Neuronal stem cell (in vitro differentiated cells): ENCODE measurements around the gene SPACA4.
"Not testable (repeated sequence)": the region's sequence is repeated elsewhere in the genome, so short reads cannot be mapped to it uniquely, and the experiment has no call there.

Experiments used
- DNase-seq: peaks from one replicate; pipeline ENCODE4 v3.0.0-alpha.2; 2013; ENCODE audit warnings: low spot score
- H2AFZ ChIP-seq: one replicate; pipeline ENCODE4 v1.6.1; 2013; ENCODE audit warnings: mild to moderate bottlenecking, low read length, inconsistent platforms
- H2AK5ac ChIP-seq: 2 replicates; pipeline ENCODE4 v1.6.1; 2013; ENCODE audit warnings: low read depth, mild to moderate bottlenecking, inconsistent platforms, low read length, moderate library complexity, mixed read lengths
- H2BK120ac ChIP-seq: 2 replicates; pipeline ENCODE4 v1.6.1; 2013; ENCODE audit warnings: low read depth, mild to moderate bottlenecking, inconsistent platforms, low read length, moderate library complexity, mixed read lengths
- H2BK12ac ChIP-seq: one replicate; pipeline ENCODE4 v1.6.1; 2013; ENCODE audit warnings: low read length, inconsistent platforms
- H2BK15ac ChIP-seq: 2 replicates; pipeline ENCODE4 v1.6.1; 2013; ENCODE audit warnings: mild to moderate bottlenecking, low read length, inconsistent platforms, mixed read lengths
- H2BK5ac ChIP-seq: one replicate; pipeline ENCODE4 v1.6.1; 2013; ENCODE audit warnings: inconsistent platforms, mild to moderate bottlenecking, low read length, moderate library complexity
- H3K14ac ChIP-seq: one replicate; pipeline ENCODE4 v1.6.1; 2013; ENCODE audit warnings: low read length, inconsistent platforms
- H3K18ac ChIP-seq: 2 replicates; pipeline ENCODE4 v1.6.1; 2013; ENCODE audit warnings: low read length, inconsistent platforms
- H3K23ac ChIP-seq: 2 replicates; pipeline ENCODE4 v1.6.1; 2013; ENCODE audit warnings: low read depth, mild to moderate bottlenecking, mixed read lengths, low read length, inconsistent platforms; ENCODE audit not compliant: poor library complexity
- H3K27ac ChIP-seq: replicated peaks from 3 replicates; pipeline ENCODE4 v1.5.1; 2013; ENCODE audit warnings: low read length, inconsistent platforms
- H3K27me3 ChIP-seq, 3 experiments: 2 replicates each; pipeline ENCODE4 v1.6.1; 2013; ENCODE audit warnings: low read length in 3 of 3, mild to moderate bottlenecking in 2 of 3, inconsistent platforms in 1 of 3, low read depth in 1 of 3, mixed read lengths in 1 of 3, moderate library complexity in 1 of 3; ENCODE audit not compliant: control insufficient read depth in 3 of 3, insufficient read depth in 3 of 3
- H3K36me3 ChIP-seq, 2 donors: replicated peaks in 1 of 2; 2 replicates each; pipeline ENCODE4 v1.6.1; 2013; ENCODE audit warnings: low read length in 2 of 2; ENCODE audit not compliant: control insufficient read depth in 2 of 2, insufficient read depth in 2 of 2
- H3K4ac ChIP-seq: 2 replicates; pipeline ENCODE4 v1.6.1; 2013; ENCODE audit warnings: inconsistent platforms, mild to moderate bottlenecking, low read length, moderate library complexity
- H3K4me1 ChIP-seq, 2 donors: 1 replicate in 1 of 2; 2 replicates in 1 of 2; pipeline ENCODE4 v1.6.1; 2013; ENCODE audit warnings: low read length in 2 of 2, low read depth in 1 of 2; ENCODE audit not compliant: control insufficient read depth in 2 of 2, insufficient read depth in 1 of 2
- H3K4me2 ChIP-seq: one replicate; pipeline ENCODE4 v1.6.1; 2013; ENCODE audit warnings: mild to moderate bottlenecking, low read length, inconsistent platforms; ENCODE audit not compliant: insufficient read depth, poor library complexity, severe bottlenecking
- H3K4me3 ChIP-seq, 2 donors: 2 replicates each; pipeline ENCODE4 v1.5.1; 2013; ENCODE audit warnings: low read length in 2 of 2, mild to moderate bottlenecking in 2 of 2, inconsistent platforms in 1 of 2, moderate library complexity in 1 of 2
- H3K79me1 ChIP-seq: one replicate; pipeline ENCODE4 v1.6.1; 2013; ENCODE audit warnings: low read depth, mild to moderate bottlenecking, inconsistent platforms, low read length, moderate library complexity
- H3K9ac ChIP-seq: one replicate; pipeline ENCODE4 v1.6.1; 2013; ENCODE audit warnings: mild to moderate bottlenecking, low read depth, low read length, inconsistent platforms; ENCODE audit not compliant: poor library complexity
- H3K9me3 ChIP-seq, 2 donors: replicated peaks in 1 of 2; 2 replicates each; pipeline versions ENCODE3 to v1.6.1; 2013; ENCODE audit warnings: low read length in 2 of 2, mild to moderate bottlenecking in 2 of 2, inconsistent platforms in 1 of 2, low read depth in 1 of 2, mixed read lengths in 1 of 2, moderate library complexity in 1 of 2; ENCODE audit not compliant: control insufficient read depth in 2 of 2, insufficient read depth in 1 of 2
- H4K8ac ChIP-seq: one replicate; pipeline ENCODE4 v1.6.1; 2013; ENCODE audit warnings: low read depth, mild to moderate bottlenecking, inconsistent platforms, low read length, moderate library complexity
- H4K91ac ChIP-seq: one replicate; pipeline ENCODE4 v1.6.1; 2013; ENCODE audit warnings: low read length, low read depth, mild to moderate bottlenecking, inconsistent platforms; ENCODE audit not compliant: poor library complexity
- WGBS, 2 donors: extraction: QIAGEN DNeasy Blood & Tissue Kit; methylation state at CpG; one replicate each; pipeline ENCODE4 v1.1.7; 2013; ENCODE audit warnings: missing lambda C conversion rate in 2 of 2, mixed read lengths in 1 of 2; ENCODE audit not compliant: insufficient read length in 2 of 2, insufficient replicate concordance in 1 of 2; ENCODE audit errors: extremely low coverage in 2 of 2; 5-methylcytosine and 5-hydroxymethylcytosine counted together

The SPACA4 gene

DNA sequence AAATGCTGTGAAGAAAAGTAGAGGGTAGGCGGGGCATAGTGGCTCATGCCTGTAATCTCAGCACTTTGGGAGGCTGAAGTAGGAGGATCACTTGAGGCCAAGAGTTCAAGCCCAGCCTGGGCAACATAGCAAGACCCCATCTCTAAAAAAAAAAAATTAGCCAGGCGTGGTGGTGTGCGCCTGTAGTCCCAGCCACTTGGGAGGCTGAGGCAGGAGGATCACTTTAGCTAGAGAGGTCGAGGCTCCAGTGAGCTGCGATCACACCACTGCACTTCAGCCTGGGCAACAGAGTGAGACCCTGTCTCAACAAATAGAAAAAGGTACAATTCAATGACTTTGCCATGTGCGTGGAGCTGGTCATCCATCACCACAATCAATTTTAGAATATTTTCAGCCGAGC lies 28.6 kb upstream of the SPACA4 start:
- H2BK15ac ChIP-seq, H3K9me3 ChIP-seq, H3K27ac ChIP-seq, H3K4me3 ChIP-seq, H3K23ac ChIP-seq, DNase-seq, H2AK5ac ChIP-seq, H3K14ac ChIP-seq, H3K4me2 ChIP-seq, H3K4me1 ChIP-seq, H3K9ac ChIP-seq, H2BK5ac ChIP-seq, H2BK120ac ChIP-seq, H3K36me3 ChIP-seq, H3K79me1 ChIP-seq, H4K8ac ChIP-seq, H3K4ac ChIP-seq, H3K27me3 ChIP-seq, H2BK12ac ChIP-seq, H4K91ac ChIP-seq, H2AFZ ChIP-seq, H3K18ac ChIP-seq: not testable (repeated sequence)
- WGBS, 2 donors, result no CpG with 5 or more reads among the region's 7 CpGs

DNA sequence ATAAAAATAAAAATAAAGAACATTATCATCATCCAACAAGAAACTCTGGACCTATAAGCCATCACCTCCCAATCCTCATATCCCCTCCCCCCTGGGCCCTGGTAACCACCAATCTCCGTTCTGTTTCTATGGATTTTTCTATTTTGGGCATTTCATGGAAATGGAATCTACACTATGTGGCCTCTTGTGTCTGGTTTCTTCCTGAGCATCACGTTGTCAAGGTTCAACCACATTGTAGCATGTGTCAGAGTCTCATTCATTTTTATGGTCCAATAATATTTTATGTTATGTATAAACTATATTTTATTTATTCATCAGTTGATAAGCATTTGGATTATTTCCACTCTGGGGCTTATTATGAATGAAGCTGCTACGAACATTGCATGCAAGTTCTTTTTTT lies 27.7 kb upstream of the SPACA4 start:
- no peak overlapping the region for H3K4ac ChIP-seq
- H3K23ac ChIP-seq, result no peak overlapping the region
- H3K4me1 ChIP-seq, result peaks cover under 1 to 1% of the 10 kb centered on the region in 2 donors
- no peaks in the 10 kb centered on the region for H3K9me3 ChIP-seq
- H2AFZ ChIP-seq, result no peak overlapping the region
- H3K79me1 ChIP-seq, result no peaks in the 10 kb centered on the region
- no peak overlapping the region for H2BK120ac ChIP-seq
- no CpG with 5 or more reads among the region's 3 CpGs for WGBS, 2 donors
- H3K18ac ChIP-seq, result no peak overlapping the region
- no peak overlapping the region for H3K4me3 ChIP-seq
- DNase-seq, result no peak
- H2BK15ac ChIP-seq, result no peak overlapping the region
- H2AK5ac ChIP-seq, result no peak overlapping the region
- no peak overlapping the region for H3K14ac ChIP-seq
- no peak overlapping the region for H4K91ac ChIP-seq
- H3K27ac ChIP-seq, result no peak overlapping the region
- H3K4me2 ChIP-seq, result no peak overlapping the region
- no peak overlapping the region for H3K9ac ChIP-seq
- H2BK12ac ChIP-seq, result no peak overlapping the region
- H3K27me3 ChIP-seq, result peaks cover 0 to 4% (median 0%) of the 10 kb centered on the region in 3 experiments
- H3K36me3 ChIP-seq, result no peaks in the 10 kb centered on the region
- no peak overlapping the region for H2BK5ac ChIP-seq
- H4K8ac ChIP-seq, result no peak overlapping the region

DNA sequence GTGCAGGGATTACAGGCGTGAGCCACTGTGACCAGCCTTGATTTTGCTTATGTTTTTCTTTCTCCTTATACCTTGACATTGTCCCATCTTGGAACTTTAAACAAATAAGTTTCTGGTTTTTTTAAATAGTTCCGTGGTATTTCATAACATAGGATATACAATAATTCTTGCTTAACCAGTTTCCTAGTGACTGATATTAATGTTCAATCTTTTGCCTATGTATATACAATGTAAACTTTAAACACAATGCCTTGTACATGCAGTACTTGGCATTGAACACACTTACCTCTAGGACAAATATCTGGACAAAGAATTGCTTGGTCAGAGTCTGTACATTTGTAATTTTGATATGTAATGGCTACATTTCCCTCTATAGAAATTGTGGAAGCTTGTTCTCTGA lies 24.4 kb upstream of the SPACA4 start:
- Histone ChIP-seq H3K4me1 (peaks cover 3 to 4% of the 10 kb centered on the region in 2 donors), H2BK120ac (no peak overlapping the region), H2AFZ (no peak overlapping the region), H3K79me1 (no peaks in the 10 kb centered on the region), H3K27ac (no peak overlapping the region), H3K4me2 (no peak overlapping the region), H2AK5ac (no peak overlapping the region), H4K91ac (no peak overlapping the region), H2BK15ac (no peak overlapping the region), H4K8ac (no peak overlapping the region), H3K9ac (no peak overlapping the region), H3K27me3 (peaks cover 0 to 11% (median 0%) of the 10 kb centered on the region in 3 experiments), H3K36me3 (no peaks in the 10 kb centered on the region), H3K18ac (no peak overlapping the region), H2BK5ac (no peak overlapping the region), H2BK12ac (no peak overlapping the region), H3K4me3 (no peak overlapping the region), H3K4ac (no peak overlapping the region), H3K9me3 (no peaks in the 10 kb centered on the region), H3K14ac (no peak overlapping the region), H3K23ac (no peak overlapping the region)
- no peak for DNase-seq
- WGBS, 2 donors, result no CpG with 5 or more reads among the region's 2 CpGs

DNA sequence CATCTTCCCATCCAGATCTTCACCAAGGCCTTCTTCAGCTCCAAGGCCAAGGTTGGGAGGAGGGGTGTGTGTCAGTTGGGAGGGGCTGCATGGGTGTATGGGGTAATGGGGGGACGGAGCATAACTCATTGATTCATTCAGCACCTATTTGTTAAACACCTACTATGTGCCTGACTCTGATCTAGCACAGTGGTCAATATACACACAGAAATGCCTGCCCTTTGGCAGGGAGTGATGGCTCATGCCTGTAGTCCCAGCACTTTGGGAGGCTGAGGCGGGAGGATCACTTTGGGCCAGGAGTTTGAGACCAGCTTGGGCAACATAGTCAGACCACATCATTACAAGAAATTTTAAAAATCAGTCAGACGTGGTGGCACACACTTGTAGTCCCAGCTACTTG lies 19.2 kb upstream of the SPACA4 start:
- Histone ChIP-seq H3K79me1 (peaks cover 2% of the 10 kb centered on the region), H4K91ac (no peak overlapping the region), H2BK15ac (no peak overlapping the region), H3K9me3 (no peaks in the 10 kb centered on the region), H2BK12ac (peak overlapping the region; percentile 7), H3K4me3 (no peak overlapping the region), H3K23ac (no peak overlapping the region), H2AK5ac (no peak overlapping the region), H3K27me3 (peaks cover 0 to 20% (median 0%) of the 10 kb centered on the region in 3 experiments), H3K4me1 (peaks cover 3 to 9% of the 10 kb centered on the region in 2 donors), H2AFZ (no peak overlapping the region), H2BK5ac (no peak overlapping the region), H3K36me3 (no peaks in the 10 kb centered on the region), H3K27ac (no peak overlapping the region), H3K18ac (peak overlapping the region; percentile 76), H3K4ac (no peak overlapping the region), H2BK120ac (no peak overlapping the region), H4K8ac (no peak overlapping the region), H3K9ac (no peak overlapping the region), H3K14ac (no peak overlapping the region), H3K4me2 (no peak overlapping the region)
- no CpG with 5 or more reads among the region's 3 CpGs for WGBS, 2 donors
- DNase-seq, result no peak
